HepG2 (cell line): ENCODE data around the gene CDC42EP5. TPM values are rescaled to one million over a fixed set of nuclear protein-coding genes. Genes with fewer than 3 reads are reported as not detected.
"Not testable (repeated sequence)": the region's sequence is repeated elsewhere in the genome, so short reads cannot be mapped to it uniquely, and the experiment has no call there.

ENCODE experiments used
- ATAC-seq: fragments of 200-7000 bp; cut with Tn5 transposase; 3 replicates; pipeline ENCODE4 v1.9.1; 2020; ENCODE audit warnings: mild to moderate bottlenecking, moderate library complexity
- BruUV-seq: library from RNA; stranded (reverse); fragments of 400-500 nt; replicated peaks from 2 replicates; lab custom pipeline; 2021; lab: Mats Ljungman, UMichigan
- CTCF ChIA-PET: fragments of 300-600 bp; formaldehyde crosslinking; extraction: SDS; loops from one replicate; lab custom pipeline; 2021; ENCODE audit warnings: low total read pairs, inconsistent platforms, low intra/inter-chr PET ratio; lab: Yijun Ruan, JAX
- POLR2A ChIA-PET: fragments of 350-600 bp; sonication (Branson Sonifier 250); formaldehyde crosslinking; loops from one replicate; lab custom pipeline; 2020; ENCODE audit warnings: antibody characterized with exemption, inconsistent platforms; lab: Yijun Ruan, JAX
- DNase-seq: peaks from one replicate; pipeline ENCODE4 v3.0.0-alpha.2; 2015; ENCODE audit warnings: low spot score
- FAIRE-seq: peaks from 3 replicates; lab custom pipeline; 2011; peaks lifted over from hg19 to GRCh38; lab: Jason Lieb, UNC
- H2AFZ ChIP-seq: one replicate; pipeline ENCODE4 v1.6.1; 2011; ENCODE audit warnings: low read length, inconsistent platforms
- H3K27ac ChIP-seq: fragments of 300-600 bp; 3 replicates; pipeline ENCODE4 v1.8.0; 2011; ENCODE audit warnings: mixed run types, mild to moderate bottlenecking, mixed read lengths, low read length, inconsistent platforms; ENCODE audit not compliant: insufficient read depth; ENCODE audit errors: extremely low read length
- H3K27me3 ChIP-seq, 2 experiments: fragments of 200-600 bp in 1 of 2; 2 replicates in 1 of 2; 3 replicates in 1 of 2; pipeline versions ENCODE4 v1.6.0 to v1.8.0; 2011; ENCODE audit warnings: low read length in 2 of 2, mild to moderate bottlenecking in 2 of 2, moderate library complexity in 2 of 2, inconsistent platforms in 1 of 2; ENCODE audit not compliant: insufficient read depth in 2 of 2, control insufficient read depth in 1 of 2
- H3K36me3 ChIP-seq, 2 experiments: fragments of 200-600 bp in 1 of 2; replicated peaks in 1 of 2; 2 replicates in 1 of 2; 3 replicates in 1 of 2; pipeline versions ENCODE4 v1.5.1 to v1.8.0; 2011; ENCODE audit warnings: low read length in 2 of 2, inconsistent platforms in 1 of 2; ENCODE audit not compliant: insufficient read depth in 2 of 2, control insufficient read depth in 1 of 2
- H3K4me1 ChIP-seq: 2 replicates; pipeline ENCODE4 v1.5.1; 2012; ENCODE audit warnings: low read length, inconsistent platforms; ENCODE audit not compliant: insufficient read depth
- H3K4me2 ChIP-seq: 2 replicates; pipeline ENCODE4 v1.6.0; 2011; ENCODE audit warnings: low read depth, low read length, inconsistent platforms
- H3K4me3 ChIP-seq, 3 experiments: fragments of 200-600 bp in 1 of 3; sonication (generic), shearing (Covaris generic) in 1 of 3; replicated peaks in 1 of 3; 2 replicates each; pipeline ENCODE4 v1.5.1; 2011 to 2016; ENCODE audit warnings: low read length in 3 of 3, inconsistent platforms in 2 of 3, low read depth in 2 of 3, mild to moderate bottlenecking in 2 of 3, control low read depth in 1 of 3, mixed read lengths in 1 of 3; ENCODE audit not compliant: insufficient read depth in 1 of 3
- H3K79me2 ChIP-seq: one replicate; pipeline ENCODE4 v1.6.1; 2011; ENCODE audit warnings: low read length, inconsistent platforms; ENCODE audit not compliant: insufficient read depth
- H3K9ac ChIP-seq: 2 replicates; pipeline ENCODE4 v1.6.0; 2011; ENCODE audit warnings: mild to moderate bottlenecking, low read depth, low read length, inconsistent platforms; ENCODE audit not compliant: insufficient read depth
- H3K9me3 ChIP-seq: 2 replicates; pipeline ENCODE4 v1.5.1; 2012; ENCODE audit warnings: mild to moderate bottlenecking, low read length
- H4K20me1 ChIP-seq: 2 replicates; pipeline ENCODE4 v1.6.0; 2011; ENCODE audit warnings: inconsistent platforms, mild to moderate bottlenecking, low read length, moderate library complexity; ENCODE audit not compliant: insufficient read depth
- MAFK ChIP-seq, 2 experiments: IDR thresholded peaks in 1 of 2; conservative IDR thresholded peaks in 1 of 2; 2 replicates each; pipeline ENCODE4 v1.6.1; 2011; ENCODE audit warnings: improper control_type of control experiment in 2 of 2, low read length in 2 of 2
- RARG ChIP-seq: sonication (generic); formaldehyde crosslinking; IDR thresholded peaks from 2 replicates; pipeline ENCODE4 v1.4.0; 2020; ENCODE audit warnings: low read depth, mild to moderate bottlenecking, missing genetic modification reagents
- ZNF562 ChIP-seq: sonication (generic); formaldehyde crosslinking; IDR thresholded peaks from 2 replicates; pipeline ENCODE4 v1.8.0; 2022; ENCODE audit warnings: missing genetic modification reagents, borderline replicate concordance
- ZSCAN31 ChIP-seq: sonication (generic); formaldehyde crosslinking; IDR thresholded peaks from 2 replicates; pipeline ENCODE4 v1.5.0; 2020; ENCODE audit warnings: low read depth, mild to moderate bottlenecking, missing genetic modification reagents
- WGBS: methylation state at CpG from one replicate; pipeline ENCODE4 v1.1.6; 2017; ENCODE audit warnings: low lambda C conversion rate; 5-methylcytosine and 5-hydroxymethylcytosine counted together
- in situ Hi-C: cut with HindIII; loops from 2 replicates; pipeline ENCODE4 v1.10.0; 2017; ENCODE audit warnings: low pct_unique_long_range_greater_than_20kb; ENCODE audit not compliant: extremely low pct_ligation_motif_present
- intact Hi-C: fragments of 100-400 bp; cut with micrococcal nuclease; formaldehyde crosslinking; loops from one replicate; pipeline ENCODE4 v1.10.0; 2022; ENCODE audit not compliant: unreplicated experiment
- polyA plus RNA-seq, 8 experiments: library from polyadenylated mRNA; depleted of rRNA in 3 of 8; stranded (reverse) in 7 of 8; unstranded in 1 of 8; fragments of >200 nt; fragmentation: Illumina TruSeq in 4 of 8; extraction: Trizol in 4 of 8; gene quantifications; 2 replicates each; pipeline versions ENCODE4 v1.2.1 to v1.2.3, GENCODE V29; 2011 to 2016; ENCODE audit warnings: low read depth in 4 of 8, missing spikeins in 1 of 8, mixed read lengths in 1 of 8; ENCODE audit not compliant: insufficient read depth in 1 of 8
- total RNA-seq, 5 experiments: library from RNA; depleted of rRNA; stranded (reverse); fragments of >200 nt; fragmentation: Illumina TruSeq; extraction: Trizol; gene quantifications; 2 replicates each; pipeline ENCODE4 v1.2.3, GENCODE V29; 2016; ENCODE audit warnings: low read depth in 1 of 5

The CDC42EP5 gene
- total and polyA plus RNA-seq, 2 of the 13 experiments (the other 11 are each of a cell fraction or from before 2014, with no cell fraction given) = 0.41 to 1.6 TPM

GRCh38 chr19:54493056-54493455, 20.0 kb upstream of the CDC42EP5 start:
- H3K9ac ChIP-seq, in situ Hi-C loops, DNase-seq, BruUV-seq, ATAC-seq, POLR2A ChIA-PET, H3K9me3 ChIP-seq, H4K20me1 ChIP-seq, CTCF ChIA-PET, H3K36me3 ChIP-seq, H3K4me2 ChIP-seq, H3K27ac ChIP-seq, H3K79me2 ChIP-seq, H3K4me1 ChIP-seq, H2AFZ ChIP-seq, FAIRE-seq, intact Hi-C loops, H3K4me3 ChIP-seq: not testable (repeated sequence)
- WGBS = 14% methylated on average over 3 of the region's 5 CpGs
- peaks cover 2 to 20% of the 10 kb centered on the region in 2 experiments; a peak in 4 of 5 replicates for H3K27me3 ChIP-seq

- H3K4me1 ChIP-seq = no peaks in the 10 kb centered on the region
- intact Hi-C loops (no loop called here), in situ Hi-C loops (no loop called here)
- WGBS = 48% methylated on average over 14 of the region's 18 CpGs
- no peak overlapping the region for H3K4me2 ChIP-seq
- ChIA-PET POLR2A (no interaction called here), CTCF (no interaction called here)
- ATAC-seq (no peak), DNase-seq (no peak), FAIRE-seq (no peak)
- no peaks in the 10 kb centered on the region for H4K20me1 ChIP-seq
- H3K79me2 ChIP-seq = no peaks in the 10 kb centered on the region
- no peaks in the 10 kb centered on the region for H3K9me3 ChIP-seq
- peaks cover 2 to 20% of the 10 kb centered on the region in 2 experiments; a peak in 4 of 5 replicates for H3K27me3 ChIP-seq
- H3K27ac ChIP-seq = no peak overlapping the region
- no peaks in the 10 kb centered on the region for H3K36me3 ChIP-seq
- H3K4me3 ChIP-seq = no peak overlapping the region
- no peak overlapping the region for H2AFZ ChIP-seq
- BruUV-seq = no TSS peak
- no peak overlapping the region for H3K9ac ChIP-seq
- TF ChIP-seq ZSCAN31 (CRISPR knock-in tag) = no peak
Observed at GRCh38 chr19:54492568-54492967, 19.5 kb upstream of the CDC42EP5 start.

GRCh38 chr19:54489766-54490165, 16.7 kb upstream of the CDC42EP5 start:
- Histone ChIP-seq H3K9me3 (no peaks in the 10 kb centered on the region), H3K79me2 (no peaks in the 10 kb centered on the region), H2AFZ (no peak overlapping the region), H3K27ac (no peak overlapping the region), H3K4me1 (no peaks in the 10 kb centered on the region), H3K4me3 (no peak overlapping the region), H3K4me2 (no peak overlapping the region), H4K20me1 (no peaks in the 10 kb centered on the region), H3K9ac (no peak overlapping the region), H3K36me3 (no peaks in the 10 kb centered on the region), H3K27me3 (peaks cover 2 to 20% of the 10 kb centered on the region in 2 experiments; a peak in 4 of 5 replicates)
- BruUV-seq = no TSS peak
- POLR2A ChIA-PET = no interaction called here
- CTCF ChIA-PET = no interaction called here
- intact Hi-C loops (no loop called here), in situ Hi-C loops (no loop called here)
- no peak for FAIRE-seq
- no peak for ATAC-seq
- no peak for DNase-seq
- 15% methylated on average over 9 of the region's 9 CpGs for WGBS
- TF ChIP-seq MAFK (conservative IDR thresholded peaks at IDR 0.05 in 1 of 2, IDR thresholded peaks at IDR 0.05 in 1 of 2; ENCODE audit: low read length in 2 of 2) (no peak), RARG (CRISPR knock-in tag) (no peak), ZNF562 (CRISPR knock-in tag) (no peak)
